PFSK-1 (cell line): ENCODE results near the gene TRRAP.

Experiments
- POLR2AphosphoS5 ChIP-seq: IDR thresholded peaks from 2 replicates; pipeline ENCODE4 v1.6.1; 2012; ENCODE audit warnings: low read depth, mild to moderate bottlenecking, control low read depth, low read length, moderate library complexity
- TAF1 ChIP-seq: IDR thresholded peaks from 2 replicates; pipeline ENCODE4 v1.6.1; 2012; ENCODE audit warnings: low read length, control low read depth, borderline replicate concordance; ENCODE audit not compliant: insufficient read depth

GRCh38 chr7:98985406-98985805 lies 107.1 kb downstream of the TRRAP start:
- TF ChIP-seq POLR2AphosphoS5 = no peak
- no peak for TF ChIP-seq TAF1
